SK-N-MC (cell line): ENCODE data around the gene RAC2.

Experiments
- DNase-seq: peaks from one replicate; pipeline ENCODE4 v3.0.0-alpha.2; 2011; ENCODE audit warnings: low read depth, low spot score
- H3K27ac ChIP-seq: fragments of 200-600 bp; sonication (generic); 2 replicates; pipeline ENCODE4 v1.5.1; 2016; ENCODE audit warnings: mixed run types
- H3K36me3 ChIP-seq: fragments of 200-600 bp; sonication (generic); 2 replicates; pipeline ENCODE4 v1.6.1; 2017; ENCODE audit warnings: antibody characterized with exemption, low read length, mixed read lengths; ENCODE audit not compliant: insufficient read depth
- H3K4me3 ChIP-seq: fragments of 200-600 bp; sonication (generic); 2 replicates; pipeline ENCODE4 v1.5.1; 2016
- H3K9ac ChIP-seq: fragments of 200-600 bp; sonication (generic); 2 replicates; pipeline ENCODE4 v1.8.0; 2017; ENCODE audit warnings: mixed run types, mixed read lengths; ENCODE audit not compliant: insufficient read length
- H3K9me3 ChIP-seq: fragments of 200-600 bp; sonication (generic); 2 replicates; pipeline ENCODE4 v1.6.1; 2017; ENCODE audit warnings: low read depth, mild to moderate bottlenecking, antibody characterized with exemption, low read length, moderate library complexity, mixed read lengths
- EZH2 ChIP-seq: fragments of 200-600 bp; sonication (generic); IDR thresholded peaks from one replicate; pipeline ENCODE4 v1.6.1; 2017; ENCODE audit warnings: antibody characterized with exemption
- FOXP2 ChIP-seq: optimal IDR thresholded peaks from 2 replicates; pipeline ENCODE3; 2011; ENCODE audit warnings: mild to moderate bottlenecking, moderate library complexity; ENCODE audit not compliant: insufficient read depth; ENCODE audit errors: extremely low read length, control extremely low read depth
- POLR2AphosphoS5 ChIP-seq: IDR thresholded peaks from 2 replicates; pipeline ENCODE4 v1.6.1; 2012; ENCODE audit warnings: mild to moderate bottlenecking, low read depth, low read length, borderline replicate concordance

Gene RAC2

GRCh38 chr22:37229012-37229804 lies 14.9 kb downstream of the RAC2 start:
- H3K9ac ChIP-seq: no peak overlapping the region
- TF ChIP-seq FOXP2: no peak
- no peak for TF ChIP-seq POLR2AphosphoS5
- no peak for TF ChIP-seq EZH2
- no peak overlapping the region for H3K27ac ChIP-seq
- no peak overlapping the region for H3K4me3 ChIP-seq
- H3K36me3 ChIP-seq: no peaks in the 10 kb centered on the region
- DNase-seq: no peak
- H3K9me3 ChIP-seq: no peaks in the 10 kb centered on the region

- no peaks in the 10 kb centered on the region for H3K9me3 ChIP-seq
- no peak overlapping the region for H3K9ac ChIP-seq
- H3K36me3 ChIP-seq: no peaks in the 10 kb centered on the region
- H3K4me3 ChIP-seq: no peak overlapping the region
- no peak for TF ChIP-seq FOXP2
- TF ChIP-seq POLR2AphosphoS5: no peak
- TF ChIP-seq EZH2: no peak
- no peak overlapping the region for H3K27ac ChIP-seq
- DNase-seq: no peak
These were observed 15.7 kb downstream of the RAC2 start for GRCh38 chr22:37228106-37229011.

- H3K36me3 ChIP-seq: no peaks in the 10 kb centered on the region
- no peak overlapping the region for H3K9ac ChIP-seq
- H3K27ac ChIP-seq: no peak overlapping the region
- H3K4me3 ChIP-seq: no peak overlapping the region
- TF ChIP-seq FOXP2 (no peak), EZH2 (no peak), POLR2AphosphoS5 (no peak)
- no peaks in the 10 kb centered on the region for H3K9me3 ChIP-seq
- DNase-seq: no peak
These were observed 17.6 kb downstream of the RAC2 start for GRCh38 chr22:37226514-37226913.

GRCh38 chr22:37226087-37226486 lies 18.0 kb downstream of the RAC2 start:
- TF ChIP-seq EZH2 (no peak), POLR2AphosphoS5 (no peak), FOXP2 (no peak)
- no peak for DNase-seq
- no peak overlapping the region for H3K4me3 ChIP-seq
- no peaks in the 10 kb centered on the region for H3K9me3 ChIP-seq
- no peak overlapping the region for H3K27ac ChIP-seq
- no peaks in the 10 kb centered on the region for H3K36me3 ChIP-seq
- no peak overlapping the region for H3K9ac ChIP-seq

DNA sequence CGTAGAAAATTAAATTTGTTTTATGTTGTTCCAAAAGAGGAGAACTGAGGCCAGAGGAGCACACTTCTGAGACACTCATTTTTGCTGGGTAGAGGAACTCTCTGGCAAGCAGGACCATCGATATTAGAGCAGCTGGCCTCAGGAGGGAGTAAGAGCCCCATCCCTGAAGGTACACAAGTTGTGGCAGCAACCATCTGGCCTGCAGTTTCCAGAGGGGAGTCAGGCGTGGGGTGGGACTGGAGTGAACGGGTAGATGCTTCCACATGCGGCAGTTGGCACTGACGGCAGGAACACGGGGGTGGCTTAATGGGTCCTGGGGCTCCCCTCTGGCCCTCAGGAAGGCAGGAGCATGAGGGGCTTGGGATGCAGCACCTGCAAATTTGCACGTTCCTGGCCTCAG lies 18.6 kb downstream of the RAC2 start:
- Histone ChIP-seq H3K9ac (no peak overlapping the region), H3K36me3 (no peaks in the 10 kb centered on the region), H3K27ac (no peak overlapping the region), H3K4me3 (no peak overlapping the region), H3K9me3 (no peaks in the 10 kb centered on the region)
- no peak for TF ChIP-seq EZH2
- no peak for TF ChIP-seq FOXP2
- no peak for TF ChIP-seq POLR2AphosphoS5
- no peak for DNase-seq

- Histone ChIP-seq H3K4me3 (no peak overlapping the region), H3K9me3 (no peaks in the 10 kb centered on the region), H3K27ac (no peak overlapping the region), H3K9ac (no peak overlapping the region), H3K36me3 (no peaks in the 10 kb centered on the region)
- TF ChIP-seq EZH2 (no peak), FOXP2 (no peak), POLR2AphosphoS5 (no peak)
- DNase-seq: no peak
These were observed 19.2 kb downstream of the RAC2 start for GRCh38 chr22:37224757-37225420.

DNA sequence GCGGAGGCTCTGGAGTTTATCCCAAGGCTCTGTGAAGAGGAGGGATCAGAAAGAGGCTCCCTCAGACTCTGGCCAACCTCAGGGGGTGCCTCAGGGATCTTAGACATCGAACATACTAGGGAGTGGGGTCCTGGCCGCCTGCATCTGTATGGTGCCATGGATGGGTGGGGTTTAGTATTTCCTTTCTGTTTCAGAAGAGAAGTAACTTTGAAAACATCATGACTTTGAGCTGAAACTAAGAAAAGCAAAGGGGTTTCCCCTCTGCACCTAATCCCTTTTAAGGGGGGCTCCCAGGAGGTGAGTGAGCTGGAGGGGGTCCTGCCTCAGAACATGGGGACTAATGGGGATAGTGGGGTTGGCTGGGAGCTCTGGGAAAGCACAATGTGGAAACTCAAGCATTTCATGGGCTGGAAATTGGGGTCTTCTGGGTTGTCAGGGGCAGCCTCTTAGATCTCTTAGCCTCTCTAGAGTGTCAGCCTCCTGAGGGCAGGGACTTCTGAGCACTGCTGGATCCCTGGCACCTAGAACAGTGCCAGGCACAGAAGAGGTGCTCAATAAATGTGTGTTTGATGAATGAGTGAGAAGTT lies 20.0 kb downstream of the RAC2 start:
- H3K9me3 ChIP-seq: no peaks in the 10 kb centered on the region
- no peak overlapping the region for H3K4me3 ChIP-seq
- H3K9ac ChIP-seq: no peak overlapping the region
- H3K27ac ChIP-seq: no peak overlapping the region
- TF ChIP-seq FOXP2 (no peak), EZH2 (no peak), POLR2AphosphoS5 (no peak)
- DNase-seq: no peak
- no peaks in the 10 kb centered on the region for H3K36me3 ChIP-seq

GRCh38 chr22:37222440-37222971 lies 21.6 kb downstream of the RAC2 start:
- DNase-seq: no peak
- Histone ChIP-seq H3K9me3 (no peaks in the 10 kb centered on the region), H3K36me3 (no peaks in the 10 kb centered on the region), H3K4me3 (no peak overlapping the region), H3K27ac (no peak overlapping the region), H3K9ac (no peak overlapping the region)
- no peak for TF ChIP-seq EZH2
- TF ChIP-seq FOXP2: no peak
- no peak for TF ChIP-seq POLR2AphosphoS5
